ENCODE measurements around the gene TUBB4A. TPM values are rescaled to one million over a fixed set of nuclear protein-coding genes. Genes with fewer than 3 reads are reported as not detected.

Gene TUBB4A
- total RNA-seq, 2 donors from 2014 or later: not detected

DNA sequence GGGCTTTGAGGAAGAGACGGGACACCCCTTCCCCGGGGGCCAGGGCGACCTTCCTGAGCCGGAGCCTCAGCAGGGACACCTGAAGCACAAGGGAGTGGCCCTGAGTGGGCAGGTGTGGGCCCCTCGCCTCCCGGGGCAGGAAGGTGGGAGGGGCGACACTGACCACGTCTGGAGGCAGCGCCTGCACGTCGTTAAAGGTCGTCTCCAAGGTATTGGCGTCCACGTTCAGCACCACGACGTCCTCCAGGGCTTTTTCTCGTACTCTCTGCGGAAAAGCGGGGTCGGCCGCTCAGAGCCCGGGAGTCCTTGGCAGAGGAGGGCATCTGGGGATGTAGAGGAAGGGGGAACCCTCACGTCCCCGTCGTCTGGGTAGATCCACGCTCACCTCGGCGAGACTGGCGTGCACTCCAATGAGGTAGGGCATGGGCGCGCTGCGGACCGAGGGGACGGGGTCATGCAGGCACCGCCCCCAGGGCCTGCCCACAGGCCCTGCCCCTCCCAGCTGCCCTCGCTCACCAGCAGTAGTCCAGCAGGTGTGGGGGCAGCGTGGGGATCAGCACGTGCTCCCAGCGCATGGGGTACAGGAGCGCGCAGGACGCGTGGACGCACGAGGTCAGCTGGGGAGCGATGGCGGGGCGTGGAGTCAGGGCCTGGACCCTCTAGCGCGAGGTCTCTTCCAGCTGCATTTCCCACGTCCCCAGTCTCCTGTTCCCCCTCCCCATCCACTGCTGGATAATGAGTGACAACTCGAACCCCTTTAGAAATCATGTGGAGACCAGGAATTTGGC is 26.6 kb downstream of the TUBB4A start:
- H3K27ac ChIP-seq: no peak overlapping the region
- TF ChIP-seq, protein P1, sequence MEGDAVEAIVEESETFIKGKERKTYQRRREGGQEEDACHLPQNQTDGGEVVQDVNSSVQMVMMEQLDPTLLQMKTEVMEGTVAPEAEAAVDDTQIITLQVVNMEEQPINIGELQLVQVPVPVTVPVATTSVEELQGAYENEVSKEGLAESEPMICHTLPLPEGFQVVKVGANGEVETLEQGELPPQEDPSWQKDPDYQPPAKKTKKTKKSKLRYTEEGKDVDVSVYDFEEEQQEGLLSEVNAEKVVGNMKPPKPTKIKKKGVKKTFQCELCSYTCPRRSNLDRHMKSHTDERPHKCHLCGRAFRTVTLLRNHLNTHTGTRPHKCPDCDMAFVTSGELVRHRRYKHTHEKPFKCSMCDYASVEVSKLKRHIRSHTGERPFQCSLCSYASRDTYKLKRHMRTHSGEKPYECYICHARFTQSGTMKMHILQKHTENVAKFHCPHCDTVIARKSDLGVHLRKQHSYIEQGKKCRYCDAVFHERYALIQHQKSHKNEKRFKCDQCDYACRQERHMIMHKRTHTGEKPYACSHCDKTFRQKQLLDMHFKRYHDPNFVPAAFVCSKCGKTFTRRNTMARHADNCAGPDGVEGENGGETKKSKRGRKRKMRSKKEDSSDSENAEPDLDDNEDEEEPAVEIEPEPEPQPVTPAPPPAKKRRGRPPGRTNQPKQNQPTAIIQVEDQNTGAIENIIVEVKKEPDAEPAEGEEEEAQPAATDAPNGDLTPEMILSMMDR (IDR thresholded peaks at IDR 0.05): no peak
- no peaks in the 10 kb centered on the region for H3K9me3 ChIP-seq
- no peaks in the 10 kb centered on the region for H3K36me3 ChIP-seq
- DNase-seq (ENCODE audit: low spot score) (no peak), ATAC-seq (ENCODE audit: insufficient number of reproducible peaks, low FRiP score, low read depth) (no peak)
- no peaks in the 10 kb centered on the region for H3K27me3 ChIP-seq (replicated peaks; ENCODE audit: insufficient read depth)
- H3K4me3 ChIP-seq: no peak overlapping the region
- H3K4me1 ChIP-seq (ENCODE audit: control insufficient read depth in 1 of 2, low read depth in 2 of 2): peaks cover 0 to 12% of the 10 kb centered on the region in 2 donors

DNA sequence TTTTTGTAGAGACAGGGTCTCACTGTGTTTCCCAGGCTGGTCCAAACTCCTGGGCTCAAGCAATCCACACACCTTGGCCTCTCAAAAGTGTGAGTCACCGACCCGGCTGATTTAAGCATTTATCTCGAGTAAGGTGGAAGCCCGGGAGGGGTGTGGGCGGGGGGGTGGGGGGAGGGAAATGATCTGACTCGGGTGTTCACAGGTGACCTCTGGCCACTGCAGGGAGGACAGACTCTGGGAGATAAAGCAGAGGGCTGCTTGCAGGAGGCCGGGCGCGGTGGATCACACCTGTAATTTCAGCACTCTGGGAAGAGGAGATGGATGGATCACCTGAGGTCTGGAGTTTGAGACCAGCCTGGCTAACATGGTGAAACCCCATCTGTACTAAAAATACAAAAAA is 28.5 kb downstream of the TUBB4A start:
- peaks cover 0 to 12% of the 10 kb centered on the region in 2 donors for H3K4me1 ChIP-seq (ENCODE audit: control insufficient read depth in 1 of 2, low read depth in 2 of 2)
- no peak overlapping the region for H3K4me3 ChIP-seq
- no peaks in the 10 kb centered on the region for H3K9me3 ChIP-seq
- H3K27ac ChIP-seq: no peak overlapping the region
- H3K27me3 ChIP-seq (replicated peaks; ENCODE audit: insufficient read depth): no peaks in the 10 kb centered on the region
- ATAC-seq (ENCODE audit: insufficient number of reproducible peaks, low FRiP score, low read depth) (no peak), DNase-seq (ENCODE audit: low spot score) (no peak)
- TF ChIP-seq, protein P1 (IDR thresholded peaks at IDR 0.05): no peak
- H3K36me3 ChIP-seq: no peaks in the 10 kb centered on the region

DNA sequence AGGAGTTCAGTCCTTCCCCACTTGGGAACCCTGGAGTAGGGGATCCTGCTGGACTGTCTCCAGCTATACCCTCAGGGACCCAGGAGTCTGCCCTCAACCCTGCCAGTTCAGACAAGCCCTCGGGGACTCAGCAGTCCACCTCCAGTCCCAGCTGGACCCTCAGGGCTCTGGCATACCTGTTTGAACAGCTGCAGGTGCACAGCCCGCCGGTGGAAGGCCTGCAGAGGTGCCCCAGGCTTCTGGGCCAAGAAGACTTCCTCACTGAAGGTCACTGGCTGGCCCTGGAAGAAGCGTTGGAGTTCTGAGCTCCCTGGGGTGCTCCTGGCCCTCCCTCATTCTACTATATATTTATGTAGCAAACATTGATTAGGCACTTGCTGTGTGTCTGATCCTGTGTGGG is 29.4 kb downstream of the TUBB4A start:
- Histone ChIP-seq H3K4me1 (ENCODE audit: control insufficient read depth in 1 of 2, low read depth in 2 of 2) (peaks cover 0 to 12% of the 10 kb centered on the region in 2 donors), H3K27me3 (replicated peaks; ENCODE audit: insufficient read depth) (no peaks in the 10 kb centered on the region), H3K9me3 (no peaks in the 10 kb centered on the region), H3K27ac (no peak overlapping the region), H3K4me3 (no peak overlapping the region), H3K36me3 (no peaks in the 10 kb centered on the region)
- TF ChIP-seq, protein P1 (IDR thresholded peaks at IDR 0.05): no peak
- DNase-seq (ENCODE audit: low spot score) (no peak), ATAC-seq (ENCODE audit: insufficient number of reproducible peaks, low FRiP score, low read depth) (no peak)

DNA sequence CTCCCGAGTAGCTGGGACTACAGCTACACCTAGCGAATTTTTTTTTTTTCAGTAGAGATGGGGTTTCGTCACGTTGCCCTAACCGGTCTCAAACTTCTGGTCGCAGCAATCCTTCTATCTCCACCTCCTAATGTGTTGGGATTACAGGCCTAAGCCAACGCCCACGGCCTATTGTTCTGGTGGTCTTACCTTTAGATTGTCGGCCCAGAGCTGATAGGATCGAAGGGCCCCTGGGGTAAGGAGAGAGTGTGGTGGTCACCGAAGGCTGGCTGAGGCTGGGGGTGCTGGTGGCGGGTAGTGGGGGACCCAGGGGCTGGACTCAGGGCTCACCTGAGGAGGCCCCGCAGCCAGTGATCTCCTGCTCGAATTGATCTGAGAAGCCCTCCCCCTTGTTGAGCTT is 31.0 kb downstream of the TUBB4A start:
- Histone ChIP-seq H3K4me3 (no peak overlapping the region), H3K4me1 (ENCODE audit: control insufficient read depth in 1 of 2, low read depth in 2 of 2) (peaks cover 0 to 4% of the 10 kb centered on the region in 2 donors), H3K9me3 (no peaks in the 10 kb centered on the region), H3K36me3 (no peaks in the 10 kb centered on the region), H3K27ac (no peak overlapping the region), H3K27me3 (replicated peaks; ENCODE audit: insufficient read depth) (no peaks in the 10 kb centered on the region)
- TF ChIP-seq, protein P1 (IDR thresholded peaks at IDR 0.05): no peak
- no peak for ATAC-seq (ENCODE audit: insufficient number of reproducible peaks, low FRiP score, low read depth)
- DNase-seq (ENCODE audit: low spot score): no peak

DNA sequence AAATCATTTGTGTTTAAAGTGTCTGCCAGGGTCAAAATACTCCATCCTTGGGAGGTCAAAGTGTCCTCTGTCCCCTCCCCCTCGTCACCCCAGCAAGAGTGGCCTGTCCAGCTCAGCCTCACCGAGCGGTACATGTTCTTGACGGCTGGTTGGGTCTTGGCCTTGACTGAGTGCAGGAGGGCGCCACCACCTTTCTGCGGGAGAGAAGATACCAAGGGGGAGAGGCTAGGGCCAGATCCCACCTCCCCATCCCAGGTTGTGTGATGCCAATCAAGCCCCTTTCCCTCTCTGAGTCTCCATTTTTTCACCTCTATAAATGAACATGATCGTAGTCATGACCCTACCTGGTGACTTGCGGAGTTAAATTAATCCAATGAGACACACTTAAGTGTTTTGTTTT is 31.9 kb downstream of the TUBB4A start:
- no peak for DNase-seq (ENCODE audit: low spot score)
- TF ChIP-seq, protein P1 (IDR thresholded peaks at IDR 0.05): no peak
- ATAC-seq (ENCODE audit: insufficient number of reproducible peaks, low FRiP score, low read depth): no peak
- H3K4me3 ChIP-seq: no peak overlapping the region
- H3K9me3 ChIP-seq: no peaks in the 10 kb centered on the region
- H3K4me1 ChIP-seq (ENCODE audit: control insufficient read depth in 1 of 2, low read depth in 2 of 2): no peaks in the 10 kb centered on the region
- H3K36me3 ChIP-seq: no peaks in the 10 kb centered on the region
- no peaks in the 10 kb centered on the region for H3K27me3 ChIP-seq (replicated peaks; ENCODE audit: insufficient read depth)
- H3K27ac ChIP-seq: no peak overlapping the region
